ENCODE measurements around the gene PXT1.

PXT1 gene

DNA sequence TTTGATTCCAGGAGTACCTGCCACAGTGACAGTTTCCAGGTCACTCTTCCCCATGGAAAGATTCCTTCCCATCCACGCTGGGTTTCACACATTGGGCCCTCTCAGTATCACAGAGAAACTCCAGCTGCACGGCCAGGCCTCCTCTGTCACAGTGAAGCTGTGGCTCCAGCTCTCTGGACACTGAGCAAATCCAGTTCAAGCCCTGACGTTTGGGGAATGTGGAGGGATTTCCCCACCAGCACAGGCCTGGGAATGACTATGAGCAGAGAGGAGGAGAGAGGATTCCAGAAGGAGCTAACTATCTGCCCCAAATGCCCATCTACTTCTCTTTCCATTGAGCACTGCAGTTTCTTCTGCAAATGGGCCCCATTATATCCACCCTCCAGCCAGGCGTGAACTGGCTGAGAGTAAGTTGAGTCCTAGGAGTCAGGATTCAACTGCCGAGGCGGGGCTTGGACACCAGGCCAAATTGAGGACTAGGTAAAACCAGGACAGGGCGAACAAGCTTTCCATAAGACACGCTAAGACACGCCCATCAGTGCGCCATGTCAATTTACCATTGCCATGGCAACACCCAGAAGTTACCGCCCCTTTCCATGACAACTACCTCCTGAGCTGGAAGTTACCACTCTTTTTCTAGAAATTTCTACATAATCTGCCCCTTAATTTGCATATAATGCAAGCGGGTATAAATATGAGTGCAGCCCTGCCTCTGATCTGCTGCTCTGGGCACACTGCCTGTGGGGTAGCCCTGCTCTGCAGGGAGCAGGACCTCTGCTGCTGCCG, 96.8 kb downstream of the PXT1 start:
- DNase-seq (ENCODE audit: extremely low read depth, low read depth), result no peak
- TF ChIP-seq, protein P1, sequence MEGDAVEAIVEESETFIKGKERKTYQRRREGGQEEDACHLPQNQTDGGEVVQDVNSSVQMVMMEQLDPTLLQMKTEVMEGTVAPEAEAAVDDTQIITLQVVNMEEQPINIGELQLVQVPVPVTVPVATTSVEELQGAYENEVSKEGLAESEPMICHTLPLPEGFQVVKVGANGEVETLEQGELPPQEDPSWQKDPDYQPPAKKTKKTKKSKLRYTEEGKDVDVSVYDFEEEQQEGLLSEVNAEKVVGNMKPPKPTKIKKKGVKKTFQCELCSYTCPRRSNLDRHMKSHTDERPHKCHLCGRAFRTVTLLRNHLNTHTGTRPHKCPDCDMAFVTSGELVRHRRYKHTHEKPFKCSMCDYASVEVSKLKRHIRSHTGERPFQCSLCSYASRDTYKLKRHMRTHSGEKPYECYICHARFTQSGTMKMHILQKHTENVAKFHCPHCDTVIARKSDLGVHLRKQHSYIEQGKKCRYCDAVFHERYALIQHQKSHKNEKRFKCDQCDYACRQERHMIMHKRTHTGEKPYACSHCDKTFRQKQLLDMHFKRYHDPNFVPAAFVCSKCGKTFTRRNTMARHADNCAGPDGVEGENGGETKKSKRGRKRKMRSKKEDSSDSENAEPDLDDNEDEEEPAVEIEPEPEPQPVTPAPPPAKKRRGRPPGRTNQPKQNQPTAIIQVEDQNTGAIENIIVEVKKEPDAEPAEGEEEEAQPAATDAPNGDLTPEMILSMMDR (IDR thresholded peaks at IDR 0.05; ENCODE audit: low read depth, low read length), result no peak

DNA sequence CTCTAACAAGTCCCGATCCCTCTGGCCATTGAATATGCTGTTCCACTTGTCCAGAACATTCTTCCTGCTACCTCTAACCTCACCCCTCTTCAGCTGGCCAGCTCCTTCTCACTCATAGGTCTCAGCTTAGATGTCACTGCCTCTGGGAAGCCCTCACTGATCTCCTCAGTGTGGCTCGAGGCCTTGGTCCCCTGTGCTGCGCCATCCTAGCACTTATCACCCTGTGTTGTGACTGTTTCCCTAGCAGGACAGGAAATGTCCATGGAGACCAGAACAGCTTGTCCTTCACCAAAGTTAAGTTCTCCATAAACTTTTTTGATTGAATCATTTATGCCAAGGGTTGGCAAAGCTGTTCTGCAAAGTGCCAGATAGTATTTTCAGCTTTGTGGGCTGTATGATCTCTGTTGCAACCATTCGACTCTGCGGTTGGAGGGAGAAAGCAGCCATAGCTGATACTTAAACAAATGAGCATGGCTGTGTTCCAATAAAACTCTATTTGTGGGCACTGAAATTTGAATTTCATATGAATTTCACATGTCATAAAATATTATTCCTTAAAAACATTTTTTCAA, 99.5 kb downstream of the PXT1 start:
- no peak for DNase-seq (ENCODE audit: extremely low read depth, low read depth)
- TF ChIP-seq, protein P1 (IDR thresholded peaks at IDR 0.05; ENCODE audit: low read depth, low read length), result no peak

DNA sequence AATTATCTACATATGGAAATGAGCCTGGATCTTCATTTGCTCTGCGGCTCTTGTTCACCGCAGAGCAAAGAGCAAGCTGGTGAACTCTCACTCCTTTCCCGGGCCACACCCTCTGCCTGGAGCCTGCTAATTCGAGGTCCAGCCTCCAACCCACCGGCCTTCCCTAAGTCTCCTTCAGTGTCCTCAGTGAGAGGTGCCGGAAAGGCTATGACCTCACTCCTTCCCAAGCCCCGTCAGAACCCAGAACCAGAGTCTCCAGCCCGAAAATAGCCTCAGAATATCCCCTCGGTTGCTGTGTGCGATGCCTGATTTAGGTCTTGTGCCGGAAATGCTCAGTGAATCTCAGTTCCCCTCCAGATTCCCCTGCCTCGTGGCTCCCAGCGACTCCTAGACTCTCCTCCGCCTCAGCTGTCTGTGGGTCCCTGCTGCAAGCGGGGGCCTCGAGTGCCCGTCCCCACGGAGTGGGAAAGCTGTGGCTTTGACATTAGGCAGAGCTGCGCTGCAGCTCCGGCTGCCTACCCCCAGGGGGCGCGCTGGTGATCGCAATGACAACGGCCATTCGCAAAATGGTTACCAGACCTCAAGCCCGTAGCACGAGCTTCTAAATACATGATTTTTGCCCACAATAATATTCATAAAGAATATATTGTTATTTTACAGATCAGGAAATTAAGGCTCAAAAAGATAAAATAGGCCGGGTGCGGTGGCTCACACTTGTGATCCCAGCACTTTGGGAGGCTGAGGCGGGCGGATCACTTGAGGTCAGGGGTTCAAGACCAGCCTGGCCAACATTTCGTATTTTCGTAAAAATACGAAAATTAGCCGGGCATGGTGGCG, 101.8 kb downstream of the PXT1 start:
- DNase-seq (ENCODE audit: extremely low read depth, low read depth), result peak; percentile 5
- TF ChIP-seq, protein P1 (IDR thresholded peaks at IDR 0.05; ENCODE audit: low read depth, low read length), result peak; percentile 99

All from AG09319 (cell line).